Measurements from ENCODE around the gene TENM4.

DNA sequence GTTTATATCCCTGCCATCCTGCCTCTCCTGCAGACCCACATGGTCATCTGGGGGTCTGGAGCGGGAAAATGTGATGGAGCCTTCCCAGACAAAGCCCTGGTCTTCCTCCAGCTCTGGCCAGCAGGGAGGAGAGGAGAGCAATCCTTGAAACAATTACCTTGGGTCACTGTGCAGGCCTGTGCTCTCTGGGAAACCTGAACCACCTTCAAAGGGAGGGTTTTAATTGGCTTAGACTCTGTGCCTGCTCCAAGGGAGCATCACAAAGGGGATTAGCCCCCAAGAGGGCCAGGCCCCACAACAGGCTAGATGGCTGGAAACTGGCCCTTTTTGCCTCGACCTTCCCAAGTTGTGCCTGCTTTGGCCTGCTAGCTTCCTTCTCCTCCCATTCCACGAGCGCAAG lies 351.9 kb downstream of the TENM4 start:
- TF ChIP-seq SP1 (IDR thresholded peaks at IDR 0.05) (no peak), FOXM1 (IDR thresholded peaks at IDR 0.05; ENCODE audit: borderline replicate concordance) (no peak)

All from HEK293T (cell line).